ENCODE data around the gene MTMR3.

The MTMR3 gene

DNA sequence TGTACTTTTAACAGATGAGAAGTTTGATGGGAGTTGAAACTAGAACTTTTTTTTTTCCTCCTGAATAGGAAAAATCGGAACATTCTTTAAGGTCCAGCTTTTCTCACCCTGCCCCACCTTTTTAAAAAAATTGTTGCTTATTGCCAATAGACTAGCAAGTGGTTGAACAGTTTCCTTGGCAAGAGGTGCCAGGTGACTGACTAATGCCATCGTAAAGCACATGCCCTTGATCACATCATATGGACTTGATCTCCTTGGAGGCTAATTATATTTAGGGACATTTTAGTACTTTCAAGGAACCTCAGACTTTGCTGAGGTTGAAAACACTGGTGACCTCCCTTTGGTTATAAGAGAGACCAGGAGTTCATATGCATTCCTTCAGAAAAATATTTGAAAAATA lies 57.6 kb downstream of the MTMR3 start:
- H3K4me1 Mint-ChIP-seq: no peaks in the 10 kb centered on the region
- H3K9me3 Mint-ChIP-seq: peaks cover 54% of the 10 kb centered on the region
- no peaks in the 10 kb centered on the region for H3K27me3 Mint-ChIP-seq (ENCODE audit: low read depth, poor library complexity)
- peaks cover 59% of the 10 kb centered on the region for H3K36me3 Mint-ChIP-seq (ENCODE audit: low read depth)
- H3K4me3 Mint-ChIP-seq: no peak overlapping the region
- H3K27ac Mint-ChIP-seq: no peak overlapping the region
- no peak for TF ChIP-seq CTCF (IDR thresholded peaks at IDR 0.05)
- DNase-seq: no peak

DNA sequence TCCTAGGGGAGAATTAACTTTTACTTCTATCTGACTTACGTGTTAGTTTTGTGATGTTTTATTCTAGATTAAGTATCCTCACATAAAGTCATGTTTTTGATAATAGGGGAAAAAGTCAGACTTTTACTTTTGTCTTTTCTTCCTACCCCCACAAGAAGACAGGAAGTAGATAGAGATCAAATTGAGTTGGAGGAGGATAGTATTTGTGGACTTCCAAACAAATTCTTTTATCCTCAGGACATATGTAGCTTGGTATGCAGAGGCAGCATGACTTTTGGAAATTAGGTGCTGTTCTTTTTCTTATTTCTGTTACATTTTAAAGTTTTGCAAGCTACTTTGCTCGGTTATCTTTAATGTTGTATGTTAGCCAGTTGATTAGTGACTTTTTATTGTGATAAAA lies 61.4 kb downstream of the MTMR3 start:
- DNase-seq: no peak
- Mint-ChIP-seq H3K27me3 (ENCODE audit: low read depth, poor library complexity) (no peaks in the 10 kb centered on the region), H3K4me1 (no peaks in the 10 kb centered on the region), H3K9me3 (peaks cover 40% of the 10 kb centered on the region), H3K27ac (no peak overlapping the region), H3K36me3 (ENCODE audit: low read depth) (peaks cover 43% of the 10 kb centered on the region), H3K4me3 (no peak overlapping the region)
- TF ChIP-seq CTCF (IDR thresholded peaks at IDR 0.05): no peak

DNA sequence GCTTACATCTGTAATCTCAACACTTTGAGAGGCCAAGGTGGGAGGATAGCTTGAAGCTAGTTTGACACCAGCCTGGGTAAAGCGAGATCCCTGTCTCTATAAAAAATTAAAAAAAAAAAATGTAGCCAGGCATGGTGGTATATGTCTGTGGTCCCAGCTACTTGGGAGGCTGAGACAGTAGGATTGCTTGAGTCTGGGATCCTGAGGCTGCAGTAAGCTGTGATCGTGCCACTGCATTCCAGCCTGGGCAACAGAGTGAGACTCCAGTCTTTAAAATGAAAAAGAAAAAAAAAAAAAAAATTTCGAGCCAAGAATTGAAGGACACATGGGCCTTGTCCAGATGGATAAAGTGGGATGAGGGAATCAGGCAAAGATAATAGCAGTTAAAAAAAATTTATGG lies 62.5 kb downstream of the MTMR3 start:
- Mint-ChIP-seq H3K36me3 (ENCODE audit: low read depth) (peaks cover 32% of the 10 kb centered on the region), H3K4me1 (no peaks in the 10 kb centered on the region), H3K4me3 (no peak overlapping the region), H3K27me3 (ENCODE audit: low read depth, poor library complexity) (no peaks in the 10 kb centered on the region), H3K27ac (no peak overlapping the region), H3K9me3 (peaks cover 29% of the 10 kb centered on the region)
- no peak for DNase-seq
- no peak for TF ChIP-seq CTCF (IDR thresholded peaks at IDR 0.05)

GRCh38 chr22:29946220-29946619 lies 63.2 kb downstream of the MTMR3 start:
- no peak for DNase-seq
- Mint-ChIP-seq H3K27me3 (ENCODE audit: low read depth, poor library complexity) (no peaks in the 10 kb centered on the region), H3K27ac (no peak overlapping the region), H3K4me1 (no peaks in the 10 kb centered on the region), H3K4me3 (no peak overlapping the region), H3K9me3 (peaks cover 21% of the 10 kb centered on the region), H3K36me3 (ENCODE audit: low read depth) (peaks cover 26% of the 10 kb centered on the region)
- TF ChIP-seq CTCF (IDR thresholded peaks at IDR 0.05): no peak

- peaks cover 6% of the 10 kb centered on the region for H3K9me3 Mint-ChIP-seq
- H3K36me3 Mint-ChIP-seq (ENCODE audit: low read depth): peaks cover 11% of the 10 kb centered on the region
- DNase-seq: no peak
- H3K27ac Mint-ChIP-seq: no peak overlapping the region
- no peak overlapping the region for H3K4me3 Mint-ChIP-seq
- no peak for TF ChIP-seq CTCF (IDR thresholded peaks at IDR 0.05)
- H3K27me3 Mint-ChIP-seq (ENCODE audit: low read depth, poor library complexity): no peaks in the 10 kb centered on the region
- H3K4me1 Mint-ChIP-seq: no peaks in the 10 kb centered on the region
Observed at GRCh38 chr22:29947410-29948384, 64.7 kb downstream of the MTMR3 start.

- peaks cover 2% of the 10 kb centered on the region for H3K9me3 Mint-ChIP-seq
- H3K27ac Mint-ChIP-seq: no peak overlapping the region
Observed at GRCh38 chr22:29948385-29948769, 65.4 kb downstream of the MTMR3 start.

More at GRCh38 chr22:29948385-29948769, 65.4 kb downstream of the MTMR3 start:
- DNase-seq: no peak
- no peak overlapping the region for H3K4me3 Mint-ChIP-seq
- H3K36me3 Mint-ChIP-seq (ENCODE audit: low read depth): peaks cover 7% of the 10 kb centered on the region
- no peak for TF ChIP-seq CTCF (IDR thresholded peaks at IDR 0.05)
- no peaks in the 10 kb centered on the region for H3K4me1 Mint-ChIP-seq
- no peaks in the 10 kb centered on the region for H3K27me3 Mint-ChIP-seq (ENCODE audit: low read depth, poor library complexity)
